ENCODE results near the gene APRT.

The APRT gene

GRCh38 chr16:88821168-88821850, 9.6 kb upstream of the APRT start:
- no peak for DNase-seq

GRCh38 chr16:88820385-88821025, 8.8 kb upstream of the APRT start:
- DNase-seq = no peak

- no peak for DNase-seq
Observed at GRCh38 chr16:88819126-88819525, 7.4 kb upstream of the APRT start.

GRCh38 chr16:88818575-88818874, 6.8 kb upstream of the APRT start:
- no peak for DNase-seq

- no peak for DNase-seq
Observed at GRCh38 chr16:88817785-88818574, 6.3 kb upstream of the APRT start.

GRCh38 chr16:88816736-88817535, 5.2 kb upstream of the APRT start:
- DNase-seq = no peak

GRCh38 chr16:88815901-88816589, 4.3 kb upstream of the APRT start:
- DNase-seq = peak in 1 of 2 donors; percentile 21

GRCh38 chr16:88815227-88815626, 3.5 kb upstream of the APRT start:
- DNase-seq = no peak

- DNase-seq = no peak
Observed at GRCh38 chr16:88814144-88814502, 2.4 kb upstream of the APRT start.

GRCh38 chr16:88813269-88814143, 1.8 kb upstream of the APRT start:
- no peak for DNase-seq

- no peak for DNase-seq
Observed at GRCh38 chr16:88812513-88813268, 963 bp upstream of the APRT start.

- DNase-seq = peak; percentile 23 to 60
Observed at GRCh38 chr16:88810912-88811768, 588 bp downstream of the APRT start.

- peak in 1 of 2 donors; percentile 4 for DNase-seq
Observed at GRCh38 chr16:88810166-88810911, 1.4 kb downstream of the APRT start.

GRCh38 chr16:88809676-88810165, 2.0 kb downstream of the APRT start:
- DNase-seq = no peak

- DNase-seq = no peak
Observed at GRCh38 chr16:88809068-88809675, 2.6 kb downstream of the APRT start.

- no peak for DNase-seq
Observed at GRCh38 chr16:88807626-88808453, 3.9 kb downstream of the APRT start.

- DNase-seq = no peak
Observed at GRCh38 chr16:88807142-88807625, 4.5 kb downstream of the APRT start.
